H1 (cell line): ENCODE results near the gene PCNX3. TPM values are rescaled to one million over a fixed set of nuclear protein-coding genes. Genes with fewer than 3 reads are reported as not detected.

ENCODE experiments used
- ATF3 ChIP-seq: IDR thresholded peaks from 2 replicates; pipeline ENCODE4 v1.6.1; 2011; ENCODE audit warnings: low read depth, mild to moderate bottlenecking, low read length; ENCODE audit not compliant: insufficient read depth
- BCL11A ChIP-seq, 2 experiments: IDR thresholded peaks; one replicate each; pipeline ENCODE4 v1.6.1; 2011; ENCODE audit warnings: low read depth in 2 of 2, low read length in 2 of 2, mild to moderate bottlenecking in 2 of 2
- CBX8 ChIP-seq: fragments of 300-800, 300-1000 bp; sonication (generic); IDR thresholded peaks from 2 replicates; pipeline ENCODE4 v1.7.1; 2016; ENCODE audit warnings: low read depth, low read length, borderline replicate concordance
- CHD2 ChIP-seq: IDR thresholded peaks from 2 replicates; pipeline ENCODE4 v1.6.1; 2012; ENCODE audit warnings: low read length, improper control_type of control experiment
- CREB1 ChIP-seq: IDR thresholded peaks from 2 replicates; pipeline ENCODE4 v1.6.1; 2012; ENCODE audit warnings: inconsistent platforms
- E2F6 ChIP-seq: IDR thresholded peaks from 2 replicates; pipeline ENCODE4 v1.6.1; 2012; ENCODE audit warnings: inconsistent platforms
- EP300 ChIP-seq, 2 experiments: IDR thresholded peaks; 1 replicate in 1 of 2; 2 replicates in 1 of 2; pipeline ENCODE4 v1.6.1; 2011 to 2012; ENCODE audit warnings: low read depth in 2 of 2, low read length in 2 of 2, mild to moderate bottlenecking in 2 of 2, borderline replicate concordance in 1 of 2, inconsistent platforms in 1 of 2, moderate library complexity in 1 of 2
- GABPA ChIP-seq: IDR thresholded peaks from 2 replicates; pipeline ENCODE4 v1.6.1; 2011; ENCODE audit warnings: mild to moderate bottlenecking, low read length, moderate library complexity, borderline replicate concordance; ENCODE audit not compliant: insufficient read depth
- HDAC2 ChIP-seq, 2 experiments: fragments of 300-600 bp in 1 of 2; sonication (generic) in 1 of 2; IDR thresholded peaks; 2 replicates each; pipeline ENCODE4 v1.6.1; 2011 to 2012; ENCODE audit warnings: low read depth in 2 of 2, low read length in 2 of 2, mild to moderate bottlenecking in 2 of 2, moderate library complexity in 2 of 2, borderline replicate concordance in 1 of 2, inconsistent platforms in 1 of 2
- MAX ChIP-seq: IDR thresholded peaks from 2 replicates; pipeline ENCODE4 v1.6.1; 2012; ENCODE audit warnings: inconsistent platforms
- PHF8 ChIP-seq: fragments of 200-600 bp; sonication (generic); conservative IDR thresholded peaks from 2 replicates; pipeline ENCODE4 v1.7.1; 2012; ENCODE audit warnings: low read depth, mild to moderate bottlenecking, inconsistent platforms, low read length, moderate library complexity
- POLR2A ChIP-seq, 2 experiments: IDR thresholded peaks; 1 replicate in 1 of 2; 2 replicates in 1 of 2; pipeline ENCODE4 v1.6.1; 2011; ENCODE audit warnings: low read depth in 2 of 2, low read length in 2 of 2, mild to moderate bottlenecking in 2 of 2; ENCODE audit errors: control extremely low read depth in 1 of 2
- RBBP5 ChIP-seq: IDR thresholded peaks from 2 replicates; pipeline ENCODE4 v1.7.1; 2012; ENCODE audit warnings: low read depth, mild to moderate bottlenecking, inconsistent platforms, low read length, moderate library complexity, borderline replicate concordance
- SIX5 ChIP-seq: IDR thresholded peaks from 2 replicates; pipeline ENCODE4 v1.6.1; 2011; ENCODE audit warnings: mild to moderate bottlenecking, low read depth, low read length
- SP1 ChIP-seq: IDR thresholded peaks from 2 replicates; pipeline ENCODE4 v1.6.1; 2011; ENCODE audit warnings: low read depth, low read length
- SP2 ChIP-seq: IDR thresholded peaks from 2 replicates; pipeline ENCODE4 v1.6.1; 2012; ENCODE audit warnings: mild to moderate bottlenecking, low read length, inconsistent platforms
- SP4 ChIP-seq: IDR thresholded peaks from 2 replicates; pipeline ENCODE4 v1.6.1; 2012; ENCODE audit warnings: low read length, inconsistent platforms
- SRF ChIP-seq: IDR thresholded peaks from 2 replicates; pipeline ENCODE4 v1.6.1; 2011; ENCODE audit warnings: mild to moderate bottlenecking, low read depth, low read length, moderate library complexity
- TAF1 ChIP-seq: IDR thresholded peaks from 2 replicates; pipeline ENCODE4 v1.6.1; 2011; ENCODE audit warnings: mild to moderate bottlenecking, low read depth, low read length
- TBP ChIP-seq: IDR thresholded peaks from 2 replicates; pipeline ENCODE4 v1.6.1; 2011; ENCODE audit warnings: low read depth, low read length, improper control_type of control experiment
- polyA plus RNA-seq, 7 experiments: library from polyadenylated mRNA; depleted of rRNA in 3 of 7; stranded (reverse) in 5 of 7; unstranded in 2 of 7; fragments of >200 nt in 5 of 7; fragments of 200-250 nt in 2 of 7; gene quantifications; 1 replicate in 5 of 7; 2 replicates in 1 of 7; 4 replicates in 1 of 7; pipeline versions ENCODE4 v1.2.1 to v1.2.3, GENCODE V29; 2011 to 2013; ENCODE audit warnings: missing spikeins in 2 of 7, mixed read lengths in 2 of 7
- total RNA-seq: library from RNA; stranded (reverse); fragmentation: NEBNext Ultra II Directional; extraction: Animal tissue kit (Norgen Biotek cat#: 25700); gene quantifications from 2 replicates; pipeline ENCODE4 v1.2.1, GENCODE V29; 2021

Gene PCNX3
- total and polyA plus RNA-seq, 2 of the 8 experiments (the other 6 are each of a cell fraction or from before 2014, with no cell fraction given) = 27.2 to 38.8 TPM

GRCh38 chr11:65615229-65615949, at the start of gene PCNX3 (continued):
- TF ChIP-seq ATF3 (no peak), SIX5 (peak; percentile 28; the same call in 1 of the 2 replicates), SP1 (peak; percentile 99), TAF1 (peak; percentile 11; the same call in 1 of the 2 replicates), RBBP5 (0 out of 2 replicates have a peak, but pooled peaks have one; percentile 31), PHF8 (peak; percentile 63; the same call in 1 of the 2 replicates), BCL11A (IDR thresholded peaks at IDR 0.05; ENCODE audit: low read depth in 2 of 2, low read length in 2 of 2) (no peak), CHD2 (peak; percentile 94), CBX8 (no peak), MAX (peak; percentile 71), SP4 (peak; percentile 93), HDAC2 (IDR thresholded peaks at IDR 0.05; ENCODE audit: borderline replicate concordance in 1 of 2, low read depth in 2 of 2, low read length in 2 of 2) (peak in 1 of 2 experiments; percentile 54; a peak in 1 of 4 replicates), GABPA (peak; percentile 93; the same call in 1 of the 2 replicates), POLR2A (IDR thresholded peaks at IDR 0.05; ENCODE audit: control extremely low read depth in 1 of 2, low read depth in 2 of 2, low read length in 2 of 2) (0 out of 3 replicates have a peak, but pooled peaks of 1 of the 2 experiments have one; percentile 49), EP300 (IDR thresholded peaks at IDR 0.05; ENCODE audit: borderline replicate concordance in 1 of 2, low read depth in 2 of 2, low read length in 2 of 2) (peak in 1 of 2 experiments; percentile 46; a peak in 1 of 3 replicates), TBP (peak; percentile 11), SRF (peak; percentile 92), SP2 (peak; percentile 86), E2F6 (no peak), CREB1 (peak; percentile 93)
